Right lobe of liver (tissue), 6 donors: ENCODE results near the gene APOH. TPM values are rescaled to one million over a fixed set of nuclear protein-coding genes. Genes with fewer than 3 reads are reported as not detected.

Experiments used
- ATAC-seq, 4 donors: fragments of 200-7000 bp; cut with Tn5 transposase; one replicate each; pipeline ENCODE4 v1.9.1; 2020; ENCODE audit warnings: mild to moderate bottlenecking in 4 of 4, moderate library complexity in 4 of 4
- DNase-seq, 3 donors: peaks; one replicate each; pipeline ENCODE4 v3.0.0-alpha.2; 2020
- H3K27ac ChIP-seq, 3 donors: fragments of 200-600 bp; one replicate each; pipeline ENCODE4 v1.8.0; 2022
- H3K27me3 ChIP-seq, 2 donors: fragments of 200-600 bp; one replicate each; pipeline ENCODE4 v1.8.0; 2022
- H3K36me3 ChIP-seq, 4 donors: fragments of 200-600 bp; sonication (generic) in 1 of 4; one replicate each; pipeline versions ENCODE4 v1.5.1 to v1.8.0; 2017 to 2022; ENCODE audit warnings: control low read depth in 1 of 4
- H3K4me1 ChIP-seq, 4 donors: fragments of 200-600 bp; sonication (generic) in 1 of 4; one replicate each; pipeline versions ENCODE4 v1.5.1 to v1.8.0; 2017 to 2022; ENCODE audit warnings: control low read depth in 1 of 4
- H3K4me3 ChIP-seq, 3 donors: fragments of 200-600 bp; one replicate each; pipeline ENCODE4 v1.8.0; 2022
- H3K9me3 ChIP-seq, 4 donors: fragments of 200-600 bp; sonication (generic) in 1 of 4; one replicate each; pipeline versions ENCODE4 v1.5.1 to v1.8.0; 2017 to 2022; ENCODE audit warnings: control low read depth in 1 of 4
- POLR2A ChIP-seq: fragments of 450-650 bp; IDR thresholded peaks from one replicate; pipeline ENCODE4 v1.6.1; 2017; ENCODE audit warnings: antibody characterized with exemption, mild to moderate bottlenecking
- WGBS: methylation state at CpG from one replicate; pipeline ENCODE4 v1.1.6; 2018; ENCODE audit warnings: low coverage, low lambda C conversion rate; ENCODE audit not compliant: insufficient coverage; ENCODE audit errors: missing lambda C conversion rate; 5-methylcytosine and 5-hydroxymethylcytosine counted together
- intact Hi-C, 2 donors: fragments of 100-400 bp; cut with DNase I; formaldehyde crosslinking; loops; one replicate each; pipeline versions ENCODE4 v1.11.2 to v1.14.1; 2022
- total RNA-seq, 6 experiments: library from RNA; depleted of rRNA in 2 of 6; stranded (reverse); fragments of >200 nt in 2 of 6; fragmentation: NEBNext Ultra II Directional in 3 of 6; extraction: Animal tissue kit (Norgen Biotek cat#: 25700) in 3 of 6; gene quantifications; one replicate each; pipeline versions ENCODE4 v1.1.0 to v1.2.4, GENCODE V29; 2016 to 2023
- TF ChIP-seq, protein P1 (sequence below), 4 donors: fragments of 200-600 bp in 3 of 4; fragments of 450-650 bp in 1 of 4; IDR thresholded peaks; one replicate each; pipeline versions ENCODE4 v1.5.1 to v1.8.0; 2016 to 2022; ENCODE audit warnings: antibody characterized with exemption in 4 of 4, mild to moderate bottlenecking in 2 of 4
- donor health status: DM: no; HTN: yes; CAD: no.
- donor health status: DM: no; HTN: no; CAD: no.
- donor health status: DM: no; HTN: no; CAD: no.
- donor health status: DM: no; HTN: yes; CAD: no.
- donor health status: DM: no; HTN: yes; CAD: no.

APOH gene
- total RNA-seq, 6 experiments from 2014 or later, result 3,186 to 7,027 (median 4,523) TPM

DNA sequence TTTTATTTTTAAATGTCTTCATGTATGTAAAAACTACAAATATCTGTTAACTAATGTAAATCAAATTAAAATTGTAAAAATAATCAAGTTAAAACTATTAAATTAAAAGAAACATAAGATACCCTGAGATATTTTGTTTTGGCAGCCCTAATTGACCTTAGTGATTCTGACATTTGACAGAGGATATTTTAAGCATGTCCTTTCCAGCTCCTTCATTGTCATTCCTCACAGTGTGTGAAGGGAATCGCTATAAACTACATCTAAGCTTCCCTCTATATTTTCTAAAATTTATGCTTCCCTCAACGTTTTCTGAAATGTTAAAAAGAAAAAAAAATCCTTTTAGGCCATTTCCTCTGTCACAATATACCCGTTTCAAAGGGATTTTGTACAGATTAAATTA is 57.5 kb downstream of the APOH start:
- Histone ChIP-seq H3K4me1 (no peaks in the 10 kb centered on the region), H3K27ac (no peak overlapping the region), H3K9me3 (no peaks in the 10 kb centered on the region), H3K27me3 (no peaks in the 10 kb centered on the region), H3K36me3 (no peaks in the 10 kb centered on the region), H3K4me3 (no peak overlapping the region)
- WGBS, result 64% methylated on average over 3 of the region's 3 CpGs
- intact Hi-C loops, result no loop called here
- ATAC-seq (no peak), DNase-seq (no peak)
- TF ChIP-seq POLR2A, result no peak
- TF ChIP-seq, protein P1, sequence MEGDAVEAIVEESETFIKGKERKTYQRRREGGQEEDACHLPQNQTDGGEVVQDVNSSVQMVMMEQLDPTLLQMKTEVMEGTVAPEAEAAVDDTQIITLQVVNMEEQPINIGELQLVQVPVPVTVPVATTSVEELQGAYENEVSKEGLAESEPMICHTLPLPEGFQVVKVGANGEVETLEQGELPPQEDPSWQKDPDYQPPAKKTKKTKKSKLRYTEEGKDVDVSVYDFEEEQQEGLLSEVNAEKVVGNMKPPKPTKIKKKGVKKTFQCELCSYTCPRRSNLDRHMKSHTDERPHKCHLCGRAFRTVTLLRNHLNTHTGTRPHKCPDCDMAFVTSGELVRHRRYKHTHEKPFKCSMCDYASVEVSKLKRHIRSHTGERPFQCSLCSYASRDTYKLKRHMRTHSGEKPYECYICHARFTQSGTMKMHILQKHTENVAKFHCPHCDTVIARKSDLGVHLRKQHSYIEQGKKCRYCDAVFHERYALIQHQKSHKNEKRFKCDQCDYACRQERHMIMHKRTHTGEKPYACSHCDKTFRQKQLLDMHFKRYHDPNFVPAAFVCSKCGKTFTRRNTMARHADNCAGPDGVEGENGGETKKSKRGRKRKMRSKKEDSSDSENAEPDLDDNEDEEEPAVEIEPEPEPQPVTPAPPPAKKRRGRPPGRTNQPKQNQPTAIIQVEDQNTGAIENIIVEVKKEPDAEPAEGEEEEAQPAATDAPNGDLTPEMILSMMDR (IDR thresholded peaks at IDR 0.05), result no peak

DNA sequence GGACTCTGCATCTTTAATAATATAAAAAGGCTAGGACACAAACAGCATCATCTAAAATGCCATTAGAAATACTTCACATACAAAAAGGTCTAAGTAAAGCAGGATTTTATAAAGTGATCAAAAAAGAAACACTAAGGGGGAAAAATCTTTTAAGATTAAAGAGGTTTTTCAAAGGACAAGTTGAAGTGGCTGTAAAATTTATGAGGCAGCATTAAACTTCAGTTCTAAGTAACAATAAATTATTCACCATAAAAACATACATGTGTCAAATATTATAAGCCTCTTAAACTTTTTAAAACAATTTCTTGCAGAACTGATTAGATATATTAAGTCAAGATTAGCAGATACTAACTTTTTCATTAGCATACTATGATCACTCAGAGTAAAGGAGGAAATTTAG is 58.0 kb downstream of the APOH start:
- H3K27me3 ChIP-seq, result no peaks in the 10 kb centered on the region
- no peak for ATAC-seq
- no peak overlapping the region for H3K27ac ChIP-seq
- no peaks in the 10 kb centered on the region for H3K4me1 ChIP-seq
- intact Hi-C loops, result no loop called here
- no peaks in the 10 kb centered on the region for H3K36me3 ChIP-seq
- no peak overlapping the region for H3K4me3 ChIP-seq
- no peak for DNase-seq
- TF ChIP-seq POLR2A, result no peak
- TF ChIP-seq, protein P1 (IDR thresholded peaks at IDR 0.05), result no peak
- H3K9me3 ChIP-seq, result no peaks in the 10 kb centered on the region

DNA sequence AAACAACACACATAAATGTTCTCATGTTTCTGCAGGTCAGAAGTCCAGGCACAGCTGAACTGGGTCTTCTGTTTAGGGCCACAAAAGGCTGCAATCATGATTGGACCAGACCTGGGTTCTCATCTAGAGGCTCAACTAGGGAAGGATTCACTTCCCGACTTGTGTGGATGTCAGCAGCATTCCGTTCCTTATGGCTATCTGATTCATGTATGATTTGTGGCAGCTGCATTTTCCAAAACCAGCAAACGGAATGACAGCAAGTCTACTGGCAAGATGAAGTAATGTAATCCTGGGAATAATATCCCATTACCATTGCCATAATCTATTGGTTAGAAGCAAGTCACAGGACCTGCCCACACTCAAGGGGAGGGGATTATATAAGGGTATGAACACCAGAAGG is 59.4 kb downstream of the APOH start:
- DNase-seq (no peak), ATAC-seq (no peak)
- Histone ChIP-seq H3K4me1 (no peaks in the 10 kb centered on the region), H3K27me3 (no peaks in the 10 kb centered on the region), H3K4me3 (no peak overlapping the region), H3K36me3 (no peaks in the 10 kb centered on the region), H3K27ac (no peak overlapping the region), H3K9me3 (no peaks in the 10 kb centered on the region)
- WGBS, result 63% methylated on average over 3 of the region's 3 CpGs
- no peak for TF ChIP-seq POLR2A
- TF ChIP-seq, protein P1 (IDR thresholded peaks at IDR 0.05), result no peak
- intact Hi-C loops, result no loop called here

DNA sequence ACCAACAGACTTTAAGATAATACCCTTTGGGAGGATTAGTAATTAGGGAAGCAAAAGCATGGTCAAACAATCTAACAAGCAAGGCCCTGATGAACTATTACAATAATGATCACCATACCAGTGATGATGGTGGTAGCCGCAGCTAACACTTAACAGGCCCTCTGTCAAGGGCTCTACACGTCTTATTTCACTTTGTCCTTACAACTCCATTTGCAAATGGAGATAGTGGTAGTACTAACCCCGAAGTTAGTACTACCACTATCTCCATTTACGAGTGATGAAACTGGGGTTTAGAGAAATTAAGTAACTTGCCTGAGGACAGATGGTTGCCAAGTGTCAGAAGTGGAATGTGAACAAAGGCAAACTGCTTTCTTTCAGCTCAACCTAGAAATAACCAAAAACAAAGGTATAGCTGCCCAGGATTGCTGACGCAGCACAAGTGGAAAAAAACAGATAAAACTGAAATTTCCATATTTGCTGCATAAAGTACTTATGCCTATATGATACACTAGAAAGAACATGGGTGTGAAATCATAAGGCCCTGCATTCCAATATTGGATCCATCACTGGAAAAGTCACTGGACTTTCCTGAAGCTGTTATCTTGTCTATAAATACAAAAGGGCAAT is 61.9 kb downstream of the APOH start:
- intact Hi-C loops, result no loop called here
- no peak for ATAC-seq
- no peak for DNase-seq
- Histone ChIP-seq H3K9me3 (no peaks in the 10 kb centered on the region), H3K4me1 (no peaks in the 10 kb centered on the region), H3K4me3 (no peak overlapping the region), H3K27me3 (no peaks in the 10 kb centered on the region), H3K27ac (no peak overlapping the region), H3K36me3 (no peaks in the 10 kb centered on the region)
- WGBS, result 69% methylated on average over 5 of the region's 5 CpGs
- TF ChIP-seq, protein P1 (IDR thresholded peaks at IDR 0.05), result no peak
- TF ChIP-seq POLR2A, result no peak

DNA sequence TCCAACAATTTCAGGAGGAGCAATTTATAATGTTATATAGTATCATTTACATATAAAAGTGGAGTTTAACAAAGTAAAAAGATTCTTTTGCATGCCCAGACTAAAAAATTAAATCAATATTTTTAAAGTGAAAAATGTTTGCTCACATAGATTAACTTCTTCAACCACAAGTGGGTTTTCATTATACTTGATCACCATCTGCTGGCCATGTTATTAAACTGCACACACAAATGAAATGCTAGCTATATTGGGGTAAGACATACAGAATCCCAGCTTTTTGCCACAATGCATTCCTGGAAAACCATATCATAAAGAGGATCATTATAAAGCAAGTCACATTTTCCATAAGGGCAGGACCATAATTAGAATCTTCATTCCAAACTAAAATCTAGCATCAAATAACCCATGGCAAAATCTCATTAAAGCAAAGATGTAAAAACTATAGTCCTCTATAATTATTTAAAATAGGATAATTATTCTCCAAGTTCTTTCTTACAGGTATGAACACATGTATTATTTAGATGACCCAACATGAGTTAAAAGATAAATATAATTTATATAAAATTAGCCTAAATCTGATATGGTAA is 63.6 kb downstream of the APOH start:
- DNase-seq, result no peak
- intact Hi-C loops, result no loop called here
- Histone ChIP-seq H3K9me3 (no peaks in the 10 kb centered on the region), H3K27ac (no peak overlapping the region), H3K4me3 (no peak overlapping the region), H3K36me3 (no peaks in the 10 kb centered on the region), H3K4me1 (no peaks in the 10 kb centered on the region), H3K27me3 (no peaks in the 10 kb centered on the region)
- TF ChIP-seq POLR2A, result no peak
- TF ChIP-seq, protein P1 (IDR thresholded peaks at IDR 0.05), result peak; percentile 61 to 78 (median 69)
- peak; percentile 67 to 72 (median 69) for ATAC-seq
